NCI-H2196 (cell line): Measurements from ENCODE around the gene KCNMA1.

Experiments
- DNase-seq: peaks from one replicate; lab custom pipeline; 2025; ENCODE audit not compliant: unreplicated experiment; lab: John Stamatoyannopoulos, UW

KCNMA1 gene

GRCh38 chr10:77513781-77514331 lies 123.8 kb downstream of the KCNMA1 start:
- no peak for DNase-seq

GRCh38 chr10:77513220-77513619 lies 124.4 kb downstream of the KCNMA1 start:
- DNase-seq: no peak

- DNase-seq: no peak
Observed at GRCh38 chr10:77512219-77512578, 125.4 kb downstream of the KCNMA1 start.

GRCh38 chr10:77511498-77512218 lies 126.0 kb downstream of the KCNMA1 start:
- DNase-seq: no peak

- DNase-seq: no peak
Observed at GRCh38 chr10:77510695-77511094, 126.9 kb downstream of the KCNMA1 start.

GRCh38 chr10:77510294-77510693 lies 127.3 kb downstream of the KCNMA1 start:
- no peak for DNase-seq

GRCh38 chr10:77509391-77509790 lies 128.2 kb downstream of the KCNMA1 start:
- no peak for DNase-seq

- no peak for DNase-seq
Observed at GRCh38 chr10:77507291-77507880, 130.2 kb downstream of the KCNMA1 start.

- DNase-seq: no peak
Observed at GRCh38 chr10:77506517-77507200, 130.9 kb downstream of the KCNMA1 start.

GRCh38 chr10:77505431-77506334 lies 131.9 kb downstream of the KCNMA1 start:
- DNase-seq: no peak

- no peak for DNase-seq
Observed at GRCh38 chr10:77504873-77505257, 132.7 kb downstream of the KCNMA1 start.

GRCh38 chr10:77504196-77504872 lies 133.3 kb downstream of the KCNMA1 start:
- no peak for DNase-seq

GRCh38 chr10:77501846-77502261 lies 135.8 kb downstream of the KCNMA1 start:
- no peak for DNase-seq

- no peak for DNase-seq
Observed at GRCh38 chr10:77501152-77501845, 136.3 kb downstream of the KCNMA1 start.

- DNase-seq: no peak
Observed at GRCh38 chr10:77500754-77501151, 136.9 kb downstream of the KCNMA1 start.

GRCh38 chr10:77498829-77499228 lies 138.8 kb downstream of the KCNMA1 start:
- DNase-seq: no peak

- no peak for DNase-seq
Observed at GRCh38 chr10:77498210-77498609, 139.4 kb downstream of the KCNMA1 start.

GRCh38 chr10:77497748-77498147 lies 139.9 kb downstream of the KCNMA1 start:
- no peak for DNase-seq

- DNase-seq: no peak
Observed at GRCh38 chr10:77496941-77497420, 140.6 kb downstream of the KCNMA1 start.
